Neural progenitor cell (in vitro differentiated cells): ENCODE data around the gene P4HA3.

Experiments used
- EZH2 ChIP-seq: fragments of 200-600 bp; sonication (generic); IDR thresholded peaks from 2 replicates; pipeline ENCODE4 v1.6.1; 2017; ENCODE audit warnings: antibody characterized with exemption, mild to moderate bottlenecking, moderate library complexity
- EZH2phosphoT487 ChIP-seq: fragments of 200-600 bp; sonication (generic); IDR thresholded peaks from 2 replicates; pipeline ENCODE4 v1.6.1; 2017; ENCODE audit warnings: antibody characterized with exemption
- TF ChIP-seq, protein P1 (sequence below): fragments of 200-600 bp; sonication (generic); IDR thresholded peaks from 2 replicates; pipeline ENCODE4 v1.5.1; 2017; ENCODE audit warnings: antibody characterized with exemption, mild to moderate bottlenecking

DNA sequence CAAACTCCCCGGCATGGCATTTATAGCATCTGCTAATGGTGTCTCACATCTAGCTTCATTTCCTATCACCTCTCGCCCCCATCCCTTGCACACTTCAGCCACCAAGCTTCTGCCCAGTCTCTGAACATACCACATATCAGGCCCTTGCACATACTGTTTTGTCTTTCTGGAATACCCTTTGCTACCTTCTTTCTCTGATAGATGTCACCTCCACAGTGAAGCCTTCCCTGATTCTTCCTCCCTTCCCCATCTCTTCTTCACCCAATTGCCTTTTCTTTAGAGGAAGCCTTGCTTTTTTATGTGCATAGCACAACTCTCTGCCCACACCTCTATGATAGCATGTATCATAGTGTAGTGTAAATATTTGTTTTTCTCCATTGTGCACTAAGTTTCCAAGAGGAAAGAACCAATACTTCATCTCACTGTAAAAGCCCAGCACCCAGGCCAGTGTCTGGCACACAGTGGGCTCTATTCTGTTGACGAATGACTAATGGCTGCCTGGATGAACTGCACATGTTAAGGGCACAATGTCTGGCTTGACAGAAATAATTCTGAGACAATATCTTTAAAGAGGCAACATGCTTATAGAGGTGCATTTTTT, 27.8 kb downstream of the P4HA3 start:
- TF ChIP-seq, protein P1, sequence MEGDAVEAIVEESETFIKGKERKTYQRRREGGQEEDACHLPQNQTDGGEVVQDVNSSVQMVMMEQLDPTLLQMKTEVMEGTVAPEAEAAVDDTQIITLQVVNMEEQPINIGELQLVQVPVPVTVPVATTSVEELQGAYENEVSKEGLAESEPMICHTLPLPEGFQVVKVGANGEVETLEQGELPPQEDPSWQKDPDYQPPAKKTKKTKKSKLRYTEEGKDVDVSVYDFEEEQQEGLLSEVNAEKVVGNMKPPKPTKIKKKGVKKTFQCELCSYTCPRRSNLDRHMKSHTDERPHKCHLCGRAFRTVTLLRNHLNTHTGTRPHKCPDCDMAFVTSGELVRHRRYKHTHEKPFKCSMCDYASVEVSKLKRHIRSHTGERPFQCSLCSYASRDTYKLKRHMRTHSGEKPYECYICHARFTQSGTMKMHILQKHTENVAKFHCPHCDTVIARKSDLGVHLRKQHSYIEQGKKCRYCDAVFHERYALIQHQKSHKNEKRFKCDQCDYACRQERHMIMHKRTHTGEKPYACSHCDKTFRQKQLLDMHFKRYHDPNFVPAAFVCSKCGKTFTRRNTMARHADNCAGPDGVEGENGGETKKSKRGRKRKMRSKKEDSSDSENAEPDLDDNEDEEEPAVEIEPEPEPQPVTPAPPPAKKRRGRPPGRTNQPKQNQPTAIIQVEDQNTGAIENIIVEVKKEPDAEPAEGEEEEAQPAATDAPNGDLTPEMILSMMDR: no peak
- TF ChIP-seq EZH2: no peak
- TF ChIP-seq EZH2phosphoT487: no peak
